Measurements from ENCODE around the gene ACER1.

ACER1 gene

GRCh38 chr19:6270822-6271221, 62.6 kb downstream of the ACER1 start:
- Mint-ChIP-seq H3K36me3 (ENCODE audit: low read depth) (peaks cover 41% of the 10 kb centered on the region), H3K27ac (peak overlapping the region; percentile 88 to 94 (median 91)), H3K9me3 (no peaks in the 10 kb centered on the region), H3K27me3 (ENCODE audit: low read depth) (peaks cover 3% of the 10 kb centered on the region), H3K4me1 (peaks cover 70% of the 10 kb centered on the region), H3K4me3 (peak overlapping the region; percentile 58 to 70 (median 69))
- TF ChIP-seq CTCF (IDR thresholded peaks at IDR 0.05; ENCODE audit: unreplicated experiment in 3 of 3): no peak

GRCh38 chr19:6270076-6270745, 63.2 kb downstream of the ACER1 start:
- peak overlapping the region; percentile 88 to 94 (median 91) for H3K27ac Mint-ChIP-seq
- H3K27me3 Mint-ChIP-seq (ENCODE audit: low read depth): peaks cover 3% of the 10 kb centered on the region
- H3K9me3 Mint-ChIP-seq: no peaks in the 10 kb centered on the region
- H3K4me1 Mint-ChIP-seq: peaks cover 64% of the 10 kb centered on the region
- H3K4me3 Mint-ChIP-seq: peak overlapping the region in 1 of 3 experiments; percentile 58
- no peak for TF ChIP-seq CTCF (IDR thresholded peaks at IDR 0.05; ENCODE audit: unreplicated experiment in 3 of 3)
- H3K36me3 Mint-ChIP-seq (ENCODE audit: low read depth): peaks cover 41% of the 10 kb centered on the region

GRCh38 chr19:6269101-6269886, 64.1 kb downstream of the ACER1 start:
- Mint-ChIP-seq H3K27me3 (ENCODE audit: low read depth) (peaks cover 3% of the 10 kb centered on the region), H3K36me3 (ENCODE audit: low read depth) (peaks cover 42% of the 10 kb centered on the region), H3K9me3 (no peaks in the 10 kb centered on the region), H3K4me1 (peaks cover 56% of the 10 kb centered on the region), H3K4me3 (no peak overlapping the region), H3K27ac (peak overlapping the region in 1 of 3 experiments; percentile 38)
- no peak for TF ChIP-seq CTCF (IDR thresholded peaks at IDR 0.05; ENCODE audit: unreplicated experiment in 3 of 3)

DNA sequence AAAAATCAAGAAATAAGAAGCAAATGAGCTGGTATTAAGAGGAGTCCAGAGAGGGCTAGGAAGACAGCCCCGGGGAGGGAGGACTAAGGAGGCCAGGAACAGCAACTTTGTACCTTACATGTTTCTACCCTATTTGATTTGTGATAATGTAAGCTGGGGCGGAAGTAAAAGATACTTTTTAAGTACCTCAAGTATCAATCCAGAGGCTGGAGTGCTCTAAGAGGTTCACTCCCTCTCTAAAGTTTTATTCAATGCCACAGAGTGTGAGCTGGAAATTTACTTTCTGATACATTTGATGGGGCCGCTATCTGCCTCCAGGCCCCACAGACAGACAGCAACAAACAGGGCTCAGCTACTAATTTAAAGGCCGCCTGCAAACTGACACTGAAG, 65.0 kb downstream of the ACER1 start:
- Mint-ChIP-seq H3K27me3 (ENCODE audit: low read depth) (peaks cover 3% of the 10 kb centered on the region), H3K4me3 (peak overlapping the region in 2 of 3 experiments; percentile 12 to 41), H3K4me1 (peaks cover 56% of the 10 kb centered on the region), H3K27ac (peak overlapping the region; percentile 20 to 70 (median 70)), H3K36me3 (ENCODE audit: low read depth) (peaks cover 47% of the 10 kb centered on the region), H3K9me3 (no peaks in the 10 kb centered on the region)
- no peak for TF ChIP-seq CTCF (IDR thresholded peaks at IDR 0.05; ENCODE audit: unreplicated experiment in 3 of 3)

GRCh38 chr19:6267552-6268381, 65.6 kb downstream of the ACER1 start:
- H3K27ac Mint-ChIP-seq: peak overlapping the region; percentile 20 to 70 (median 70)
- H3K27me3 Mint-ChIP-seq (ENCODE audit: low read depth): peaks cover 3% of the 10 kb centered on the region
- peaks cover 49% of the 10 kb centered on the region for H3K36me3 Mint-ChIP-seq (ENCODE audit: low read depth)
- H3K4me3 Mint-ChIP-seq: peak overlapping the region in 2 of 3 experiments; percentile 12 to 41
- TF ChIP-seq CTCF (IDR thresholded peaks at IDR 0.05; ENCODE audit: unreplicated experiment in 3 of 3): no peak
- H3K9me3 Mint-ChIP-seq: no peaks in the 10 kb centered on the region
- H3K4me1 Mint-ChIP-seq: peaks cover 53% of the 10 kb centered on the region
